ENCODE data around the gene FANCC.

Gene FANCC

GRCh38 chr9:95096381-95096780 is 221.1 kb downstream of the FANCC start:
- no peak for DNase-seq

GRCh38 chr9:95095641-95096355 is 221.7 kb downstream of the FANCC start:
- DNase-seq: no peak

DNA sequence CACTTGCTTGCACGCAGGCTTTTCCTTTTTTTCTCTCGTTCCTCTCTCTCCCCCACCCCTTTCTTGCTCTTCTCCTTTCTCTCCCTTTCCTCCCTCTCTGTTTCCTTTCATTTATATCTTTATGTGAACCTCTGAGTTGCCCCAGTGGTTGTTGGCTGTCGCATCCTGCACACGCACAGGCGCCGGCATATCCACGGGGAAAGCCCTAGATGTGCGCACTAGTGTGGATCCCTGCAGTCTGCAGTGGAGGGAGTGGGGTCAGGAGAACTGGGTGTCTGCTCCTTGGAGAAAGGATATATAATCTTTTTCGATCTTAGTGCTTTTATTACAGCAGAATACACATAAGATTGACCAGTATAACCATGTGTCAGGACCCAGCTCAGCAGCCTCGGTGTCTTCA is 223.5 kb downstream of the FANCC start:
- no peak for DNase-seq

DNA sequence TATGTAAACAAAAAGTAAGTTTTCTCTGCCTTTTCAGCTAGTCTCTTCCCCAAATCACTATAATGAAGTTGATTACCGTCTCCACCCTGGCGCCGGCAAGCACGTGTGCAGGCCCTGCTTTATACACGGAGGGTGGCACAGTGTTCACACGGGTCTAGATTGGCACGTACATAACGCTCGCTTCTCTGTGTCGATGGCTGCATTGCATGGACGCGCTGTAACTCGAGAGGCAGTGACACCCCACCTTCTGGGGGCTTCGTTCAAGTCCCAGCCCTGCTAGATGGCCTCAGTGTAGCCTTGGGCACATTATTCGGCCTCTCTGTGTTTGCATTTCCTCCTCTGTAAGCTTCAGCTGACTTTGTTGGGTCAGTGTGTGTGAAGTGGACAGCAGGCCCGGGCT is 223.9 kb downstream of the FANCC start:
- no peak for DNase-seq

DNA sequence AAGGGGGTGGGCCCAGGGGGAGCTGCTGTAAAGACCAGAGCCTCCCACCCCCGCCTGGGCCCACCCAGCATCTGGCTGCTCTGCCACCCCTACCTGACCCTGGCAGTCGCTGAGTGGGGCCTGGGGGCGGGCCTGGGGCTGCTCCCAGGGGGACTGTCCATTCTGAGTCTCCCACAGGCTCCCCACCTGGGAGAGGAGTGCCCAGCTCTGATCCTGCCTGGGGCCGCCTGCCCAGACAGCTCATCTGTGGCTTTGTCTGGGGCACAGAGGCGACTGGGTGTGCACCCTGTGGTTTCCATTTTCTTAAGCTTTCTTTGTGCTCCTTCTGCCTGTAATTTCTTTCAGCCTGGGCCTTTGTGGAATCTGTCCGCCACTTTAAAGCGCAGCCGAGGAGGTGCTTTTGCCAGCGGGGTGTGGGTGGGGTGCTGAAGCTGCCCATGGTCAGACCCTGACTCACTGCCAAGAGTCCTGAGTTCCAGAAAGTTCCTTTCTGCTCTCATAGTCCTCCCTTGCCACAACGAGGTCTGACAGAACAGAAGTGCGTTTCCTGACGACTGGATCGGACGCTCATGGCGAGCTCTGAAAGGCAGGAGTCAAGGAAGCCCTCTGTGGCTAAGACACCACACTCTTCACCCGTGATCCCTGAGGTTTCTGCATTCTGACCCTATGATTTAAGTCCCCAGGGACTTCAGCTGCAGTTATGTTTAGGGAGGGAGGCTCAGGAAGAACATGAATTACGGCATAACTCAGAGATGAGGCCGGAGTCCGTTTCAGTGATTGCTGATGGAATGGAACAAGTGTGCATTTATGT is 225.0 kb downstream of the FANCC start:
- DNase-seq: no peak

- DNase-seq: no peak
Measured at GRCh38 chr9:95091601-95092261, 225.8 kb downstream of the FANCC start.

GRCh38 chr9:95090871-95091577 is 226.5 kb downstream of the FANCC start:
- no peak for DNase-seq

DNA sequence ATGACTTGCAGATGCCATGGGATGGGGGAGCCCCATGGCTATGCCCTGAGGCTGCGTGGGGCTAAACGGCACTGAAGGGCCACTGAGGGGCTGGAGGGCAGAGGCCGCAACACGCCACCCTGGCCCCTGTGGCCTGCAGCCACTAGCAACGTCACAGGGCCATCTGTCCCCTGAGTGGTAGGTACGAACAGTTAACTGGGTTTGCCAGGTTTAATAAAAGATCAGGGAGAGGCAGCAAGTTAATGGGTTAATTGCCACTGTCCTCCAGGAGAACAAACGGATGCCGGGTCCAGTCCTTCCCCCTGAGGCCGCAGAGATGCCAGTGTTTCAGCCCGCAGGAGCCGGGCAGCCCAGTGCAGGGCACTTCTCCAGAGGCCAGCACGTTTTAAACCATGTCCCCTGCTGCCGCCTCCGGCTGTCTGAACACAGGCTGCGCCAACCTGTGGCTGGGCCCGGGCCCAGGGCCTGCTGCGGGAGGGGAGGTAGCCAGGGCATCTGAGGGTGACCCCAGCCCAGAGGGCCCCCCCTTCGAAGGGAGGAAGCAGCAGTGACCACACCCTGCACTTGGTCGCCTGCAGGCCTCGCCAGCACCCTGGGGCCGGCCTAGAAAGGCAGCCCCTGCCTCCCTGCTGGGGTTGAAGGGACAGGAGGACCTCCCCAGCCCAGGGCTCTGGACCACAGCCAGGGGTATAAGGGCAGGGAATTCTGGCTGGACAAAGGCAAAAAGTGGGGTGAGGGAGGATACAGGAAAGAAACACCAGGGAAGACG is 227.3 kb downstream of the FANCC start:
- DNase-seq: no peak

DNA sequence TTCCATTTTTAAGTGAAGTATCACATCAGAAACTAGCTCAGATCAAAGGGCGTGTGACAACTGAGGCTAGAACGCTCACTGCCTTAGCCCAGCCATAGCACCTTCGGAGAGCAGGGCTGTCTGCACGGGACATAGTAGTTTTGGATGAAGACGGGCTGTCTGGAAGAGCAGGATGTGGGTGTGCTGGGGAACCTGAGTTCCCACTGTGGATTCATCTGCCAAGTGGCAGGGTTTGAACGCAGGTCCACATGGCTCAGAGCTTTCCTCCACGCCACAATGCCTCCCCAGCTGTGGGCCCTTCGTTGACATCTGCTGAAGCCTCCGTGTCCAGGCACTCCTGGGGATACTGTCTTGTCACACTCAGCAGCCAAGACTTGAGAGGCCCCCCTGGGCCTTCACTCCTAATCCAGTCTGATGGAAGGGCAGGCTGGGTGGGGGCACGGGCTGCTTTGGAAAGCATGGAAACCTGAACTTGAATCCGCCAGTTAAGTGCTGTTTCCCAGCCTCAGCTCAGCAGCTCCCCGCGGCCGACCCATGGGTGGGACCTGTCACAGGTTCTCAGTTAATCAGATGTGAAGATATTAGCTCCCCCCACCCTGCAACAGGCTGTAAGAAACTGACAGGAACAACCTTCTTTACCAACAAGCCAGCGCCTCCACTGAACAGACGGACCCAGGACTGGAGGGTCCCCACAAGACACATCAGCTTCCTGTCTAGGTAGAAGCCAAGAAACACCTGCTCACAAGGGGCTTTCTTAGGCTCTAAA is 228.1 kb downstream of the FANCC start:
- DNase-seq: no peak

DNA sequence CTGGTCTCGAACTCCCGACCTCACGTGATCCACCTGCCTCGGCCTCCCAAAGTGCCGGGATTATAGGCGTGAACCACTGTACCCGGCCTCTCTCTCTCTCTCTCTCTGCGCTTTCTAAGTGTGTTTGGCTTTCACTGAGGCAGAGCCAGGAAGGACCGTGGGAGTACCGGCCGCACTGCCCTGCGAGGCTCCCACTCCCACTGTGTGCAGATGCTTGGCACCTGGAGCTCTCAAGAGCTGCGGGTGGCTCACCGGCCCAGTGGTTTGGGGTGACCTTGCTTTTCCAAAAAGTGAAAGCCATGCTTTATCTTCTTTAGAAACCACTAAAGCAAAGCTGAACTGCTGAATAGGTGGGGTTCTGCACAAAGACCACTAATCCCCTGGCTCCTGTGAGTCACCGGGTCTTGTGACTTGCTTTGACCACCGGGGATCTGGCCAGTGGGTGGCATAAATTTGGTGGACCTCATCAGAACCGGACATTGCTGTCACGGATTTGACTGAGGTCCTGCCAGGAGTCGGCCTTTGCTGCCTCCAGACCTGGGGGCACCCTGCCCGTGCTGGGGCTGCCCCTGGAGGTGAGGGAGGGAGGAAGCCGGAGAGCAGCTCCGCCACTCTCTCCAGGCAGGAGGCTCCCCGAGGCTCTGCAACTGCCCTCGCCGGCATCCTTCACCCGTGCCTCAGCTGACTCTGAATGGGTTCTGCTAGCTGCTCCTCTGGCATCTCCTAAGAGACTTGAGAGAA is 228.9 kb downstream of the FANCC start:
- DNase-seq: no peak

- peak; percentile 55 for DNase-seq
Measured at GRCh38 chr9:95087659-95088242, 229.8 kb downstream of the FANCC start.

DNA sequence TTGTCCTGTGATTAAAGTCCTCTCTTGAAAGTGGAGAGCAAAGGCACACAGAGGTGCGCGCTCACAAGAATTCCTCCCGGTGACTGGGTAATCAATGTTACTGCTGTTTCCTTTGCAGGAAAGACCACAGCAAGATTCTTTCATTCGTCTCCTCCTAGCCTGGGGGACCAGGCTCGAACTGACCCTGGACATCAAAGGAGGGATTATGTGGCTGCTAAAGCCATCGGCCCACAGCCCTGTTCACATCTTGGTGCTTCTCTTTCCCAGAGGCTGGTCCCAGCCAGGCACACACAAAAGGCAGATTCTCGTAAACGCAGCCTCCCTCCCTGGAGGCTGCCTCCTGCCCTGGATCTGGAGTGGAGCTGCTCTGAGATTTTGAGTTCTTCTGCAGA is 230.9 kb downstream of the FANCC start:
- no peak for DNase-seq

GRCh38 chr9:95085861-95086563 is 231.5 kb downstream of the FANCC start:
- peak; percentile 22 for DNase-seq

DNA sequence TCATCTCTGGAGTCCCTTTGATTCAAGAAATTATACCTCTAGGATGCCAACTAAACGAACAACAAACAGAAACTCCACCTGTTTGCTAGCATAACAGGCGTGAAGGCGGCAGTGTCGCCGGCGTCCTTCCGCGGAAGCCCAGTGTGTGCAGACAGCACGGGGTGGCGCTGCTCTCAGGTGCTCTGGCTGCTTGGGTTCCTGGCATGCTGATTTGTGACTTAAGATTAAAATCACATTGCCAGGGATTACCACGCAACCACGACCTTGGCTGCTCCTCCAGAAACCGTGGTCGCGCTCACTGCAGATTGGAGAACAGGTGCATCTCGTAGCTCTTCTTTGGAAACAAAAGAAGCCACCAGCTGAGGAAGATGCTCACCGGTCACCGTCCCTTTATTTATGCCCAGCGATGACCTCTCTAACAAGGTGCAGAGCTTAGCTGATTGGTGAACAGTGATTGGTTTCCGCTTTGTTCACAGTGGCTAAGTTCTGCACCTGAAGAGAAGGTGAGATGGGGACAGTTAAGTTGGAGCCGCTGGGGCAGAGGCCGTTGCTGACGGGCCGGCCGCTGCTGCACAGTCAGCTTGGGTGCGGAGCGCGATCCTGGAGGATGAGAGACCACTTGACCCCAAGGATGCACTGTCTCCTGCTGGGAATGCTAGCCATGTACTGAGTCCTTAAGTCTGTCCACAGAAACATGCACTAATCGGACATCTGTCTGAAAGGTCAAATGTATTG is 232.3 kb downstream of the FANCC start:
- no peak for DNase-seq

- DNase-seq: no peak
Measured at GRCh38 chr9:95084254-95084934, 233.1 kb downstream of the FANCC start.

DNA sequence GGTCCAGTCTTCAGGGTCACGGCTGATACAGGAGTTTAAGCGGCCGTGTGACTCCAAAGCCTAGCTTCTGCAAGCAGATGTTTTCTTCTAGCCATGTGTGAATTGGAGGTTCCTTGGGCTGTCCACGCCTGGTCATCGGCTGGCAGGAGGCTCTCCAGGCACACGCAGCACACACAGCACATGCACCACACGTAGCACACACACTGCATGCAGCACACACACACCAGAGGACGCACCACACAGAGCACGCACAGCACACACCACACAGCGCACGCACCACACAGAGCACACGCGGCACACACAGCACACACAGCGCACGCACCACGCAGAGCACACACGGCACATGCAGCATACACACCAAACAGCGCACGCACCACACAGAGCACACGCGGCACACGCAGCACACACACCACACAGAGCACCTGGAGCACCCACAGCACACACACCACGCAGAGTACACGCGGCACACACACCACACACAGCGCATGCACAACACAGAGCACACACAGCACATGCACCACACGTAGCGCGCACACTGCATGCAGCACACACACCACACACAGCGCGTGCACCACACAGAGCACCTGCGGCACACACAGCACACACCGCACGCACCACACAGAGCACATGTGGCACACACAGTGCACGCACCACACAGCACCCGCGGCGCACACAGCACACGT is 234.3 kb downstream of the FANCC start:
- DNase-seq: no peak

DNA sequence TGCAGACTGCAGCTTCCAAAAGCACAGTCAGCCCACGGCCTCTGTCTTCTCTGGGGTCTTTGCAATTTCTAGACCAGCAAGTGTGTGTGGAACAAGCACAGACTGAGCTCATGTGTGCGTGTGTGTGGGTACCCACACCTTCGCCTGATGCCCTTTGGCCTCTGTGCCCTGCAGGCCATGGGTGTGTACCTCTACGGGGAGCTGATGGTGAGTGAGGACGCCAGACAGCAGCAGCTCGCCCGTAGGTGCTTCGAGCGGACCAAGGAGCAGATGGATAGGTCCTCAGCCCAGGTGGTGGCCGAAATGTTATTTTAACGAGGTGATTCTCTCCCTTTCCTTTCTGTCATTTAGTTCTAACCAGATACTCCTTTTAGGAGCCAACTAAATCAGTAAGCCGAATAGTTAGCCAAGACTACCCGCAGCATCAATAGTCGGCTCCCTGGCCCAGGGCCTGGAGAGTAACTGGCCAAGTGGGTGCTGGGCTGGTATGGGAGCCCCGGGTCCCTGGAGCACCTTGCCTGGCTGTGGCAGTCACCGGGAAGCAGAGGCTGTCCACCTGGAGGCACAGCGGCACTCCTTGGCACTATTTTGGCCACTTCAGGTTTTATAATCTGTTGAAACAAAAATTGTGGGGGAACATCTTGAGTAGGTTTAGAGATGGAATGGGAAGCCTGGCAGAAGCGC is 235.0 kb downstream of the FANCC start:
- no peak for DNase-seq
